ENCODE data around the gene BOC.

DNA sequence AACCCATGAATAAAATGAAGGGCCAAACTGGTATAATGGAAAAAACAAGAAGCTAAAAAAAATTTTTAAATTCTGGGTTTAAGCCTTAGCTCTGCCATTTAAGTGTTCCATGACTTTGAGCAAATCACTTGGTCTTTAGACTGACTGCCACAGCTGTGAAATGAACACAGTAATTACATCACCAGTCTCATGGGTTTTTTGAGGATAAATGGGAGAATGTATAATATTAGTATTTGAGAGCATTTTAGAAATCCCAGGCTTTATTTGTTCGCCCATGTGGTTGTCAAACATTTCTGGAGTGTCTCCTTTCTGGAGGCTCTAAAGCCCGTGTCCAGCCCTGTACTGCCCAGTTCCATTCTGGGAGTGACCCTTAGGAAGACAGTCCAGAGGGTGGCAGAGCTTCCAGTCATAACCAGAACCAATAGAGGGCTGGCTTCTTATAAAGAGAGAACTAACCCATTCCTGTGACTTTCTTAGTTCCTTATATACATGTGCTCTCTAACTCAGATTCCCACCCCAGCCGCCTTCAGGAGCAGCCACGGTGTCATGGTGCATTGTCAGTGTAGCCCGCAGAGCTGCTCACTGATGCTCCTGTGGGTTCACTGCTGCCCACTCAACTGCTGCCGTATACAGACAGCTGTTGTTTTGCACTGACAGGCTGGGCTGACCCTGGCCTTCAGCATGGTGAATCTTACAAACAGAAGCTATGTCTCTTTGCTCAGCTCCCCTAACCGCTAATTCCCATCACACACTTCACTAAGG, 44.7 kb downstream of the BOC start:
- TF ChIP-seq, protein P1, sequence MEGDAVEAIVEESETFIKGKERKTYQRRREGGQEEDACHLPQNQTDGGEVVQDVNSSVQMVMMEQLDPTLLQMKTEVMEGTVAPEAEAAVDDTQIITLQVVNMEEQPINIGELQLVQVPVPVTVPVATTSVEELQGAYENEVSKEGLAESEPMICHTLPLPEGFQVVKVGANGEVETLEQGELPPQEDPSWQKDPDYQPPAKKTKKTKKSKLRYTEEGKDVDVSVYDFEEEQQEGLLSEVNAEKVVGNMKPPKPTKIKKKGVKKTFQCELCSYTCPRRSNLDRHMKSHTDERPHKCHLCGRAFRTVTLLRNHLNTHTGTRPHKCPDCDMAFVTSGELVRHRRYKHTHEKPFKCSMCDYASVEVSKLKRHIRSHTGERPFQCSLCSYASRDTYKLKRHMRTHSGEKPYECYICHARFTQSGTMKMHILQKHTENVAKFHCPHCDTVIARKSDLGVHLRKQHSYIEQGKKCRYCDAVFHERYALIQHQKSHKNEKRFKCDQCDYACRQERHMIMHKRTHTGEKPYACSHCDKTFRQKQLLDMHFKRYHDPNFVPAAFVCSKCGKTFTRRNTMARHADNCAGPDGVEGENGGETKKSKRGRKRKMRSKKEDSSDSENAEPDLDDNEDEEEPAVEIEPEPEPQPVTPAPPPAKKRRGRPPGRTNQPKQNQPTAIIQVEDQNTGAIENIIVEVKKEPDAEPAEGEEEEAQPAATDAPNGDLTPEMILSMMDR (IDR thresholded peaks at IDR 0.05): no peak
- TF ChIP-seq POLR2A (IDR thresholded peaks at IDR 0.05): no peak
